ENCODE data around the gene C2CD4C. TPM values are rescaled to one million over a fixed set of nuclear protein-coding genes. Genes with fewer than 3 reads are reported as not detected.

C2CD4C gene
- total RNA-seq, 1 experiment from 2014 or later = 14.6 TPM

DNA sequence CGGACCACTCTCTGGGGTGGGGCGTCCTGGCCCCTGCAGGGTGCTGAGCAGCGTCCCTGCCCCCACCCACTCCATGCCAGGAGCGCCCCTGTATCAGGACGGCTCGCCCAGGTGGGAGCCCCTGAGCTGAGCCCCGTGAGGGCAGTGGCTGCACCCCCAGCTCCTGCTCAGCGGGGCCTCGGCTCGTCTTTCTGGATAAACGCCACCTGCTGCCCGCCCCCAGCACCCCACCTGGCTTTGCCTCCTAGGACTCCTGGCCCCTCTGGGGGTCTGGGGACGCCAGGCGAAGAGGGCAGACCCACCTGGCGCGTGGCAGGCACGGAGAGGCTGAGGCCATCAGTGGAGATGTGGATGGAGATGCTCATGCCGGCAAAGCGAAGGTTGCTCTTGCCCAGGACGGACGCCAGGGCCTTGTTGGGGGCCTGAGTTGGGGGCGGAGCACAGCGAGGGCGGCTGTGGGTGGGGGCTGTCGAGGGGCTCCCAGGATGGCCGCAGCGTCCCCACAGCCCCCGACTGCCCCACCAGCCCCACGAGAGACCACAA, 29.5 kb upstream of the C2CD4C start:
- DNase-seq = no peak
- Histone ChIP-seq H3K27me3 (ENCODE audit: insufficient read depth, low read length) (no peaks in the 10 kb centered on the region; the same call in 1 of the 2 replicates), H3K79me1 (ENCODE audit: insufficient read depth, low read depth, low read length, poor library complexity, severe bottlenecking) (no peaks in the 10 kb centered on the region), H3K4ac (ENCODE audit: low read depth, low read length) (no peak overlapping the region), H3K14ac (ENCODE audit: insufficient read depth, low read length) (no peak overlapping the region), H2BK15ac (ENCODE audit: low read depth, low read length) (no peak overlapping the region), H3K9ac (ENCODE audit: extremely low read depth, insufficient read length, low read length) (no peak overlapping the region), H2BK12ac (ENCODE audit: insufficient read length, low read depth, low read length) (no peak overlapping the region), H2AFZ (ENCODE audit: low read length) (no peak overlapping the region), H2BK20ac (ENCODE audit: low read depth, low read length, poor library complexity, severe bottlenecking) (no peak overlapping the region), H4K5ac (ENCODE audit: insufficient read length, low read depth, low read length) (no peak overlapping the region), H3K27ac (ENCODE audit: insufficient read length, low read depth, low read length) (no peak overlapping the region), H2AK5ac (ENCODE audit: insufficient read length, low read length) (no peak overlapping the region), H3K4me1 (ENCODE audit: insufficient read depth, low read length) (no peaks in the 10 kb centered on the region; the same call in 1 of the 2 replicates), H2BK120ac (ENCODE audit: low read depth, low read length, poor library complexity, severe bottlenecking) (no peak overlapping the region), H4K20me1 (ENCODE audit: control insufficient read depth, insufficient read depth, insufficient read length) (no peaks in the 10 kb centered on the region), H3K9me3 (ENCODE audit: control insufficient read depth, low read depth, low read length) (no peaks in the 10 kb centered on the region), H4K91ac (ENCODE audit: insufficient read length, low read depth, low read length) (no peak overlapping the region), H3K56ac (ENCODE audit: insufficient read length, low read depth, low read length) (no peak overlapping the region), H3K23ac (ENCODE audit: insufficient read length, low read depth, low read length) (no peak overlapping the region), H3K18ac (ENCODE audit: insufficient read length, low read depth, low read length) (no peak overlapping the region), H4K8ac (replicated peaks; ENCODE audit: insufficient read length, low read depth, low read length) (no peak overlapping the region), H3K23me2 (ENCODE audit: insufficient read length, low read depth, low read length, poor library complexity, severe bottlenecking) (peaks cover 2% of the 10 kb centered on the region), H3K79me2 (ENCODE audit: insufficient read depth, low read length) (no peaks in the 10 kb centered on the region), H2BK5ac (ENCODE audit: insufficient read length, low read length) (no peak overlapping the region), H3T11ph (ENCODE audit: low read length) (no peak overlapping the region), H3K4me2 (ENCODE audit: insufficient read depth, insufficient read length, low read length) (no peak overlapping the region)
- no peak overlapping the region for H3K27ac Mint-ChIP-seq
- no peak overlapping the region for H3K4me3 Mint-ChIP-seq
- H3K9me3 Mint-ChIP-seq = peaks cover 4 to 14% of the 10 kb centered on the region in 2 experiments; a peak in 3 of 5 replicates
- H3K4me1 Mint-ChIP-seq = peaks cover 10 to 16% of the 10 kb centered on the region in 2 experiments
- peaks cover 4% of the 10 kb centered on the region for H3K27me3 Mint-ChIP-seq (ENCODE audit: low read depth)
- TF ChIP-seq, protein P1, sequence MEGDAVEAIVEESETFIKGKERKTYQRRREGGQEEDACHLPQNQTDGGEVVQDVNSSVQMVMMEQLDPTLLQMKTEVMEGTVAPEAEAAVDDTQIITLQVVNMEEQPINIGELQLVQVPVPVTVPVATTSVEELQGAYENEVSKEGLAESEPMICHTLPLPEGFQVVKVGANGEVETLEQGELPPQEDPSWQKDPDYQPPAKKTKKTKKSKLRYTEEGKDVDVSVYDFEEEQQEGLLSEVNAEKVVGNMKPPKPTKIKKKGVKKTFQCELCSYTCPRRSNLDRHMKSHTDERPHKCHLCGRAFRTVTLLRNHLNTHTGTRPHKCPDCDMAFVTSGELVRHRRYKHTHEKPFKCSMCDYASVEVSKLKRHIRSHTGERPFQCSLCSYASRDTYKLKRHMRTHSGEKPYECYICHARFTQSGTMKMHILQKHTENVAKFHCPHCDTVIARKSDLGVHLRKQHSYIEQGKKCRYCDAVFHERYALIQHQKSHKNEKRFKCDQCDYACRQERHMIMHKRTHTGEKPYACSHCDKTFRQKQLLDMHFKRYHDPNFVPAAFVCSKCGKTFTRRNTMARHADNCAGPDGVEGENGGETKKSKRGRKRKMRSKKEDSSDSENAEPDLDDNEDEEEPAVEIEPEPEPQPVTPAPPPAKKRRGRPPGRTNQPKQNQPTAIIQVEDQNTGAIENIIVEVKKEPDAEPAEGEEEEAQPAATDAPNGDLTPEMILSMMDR (conservative IDR thresholded peaks at IDR 0.05) = no peak
- no CpG with 5 or more reads among the region's 29 CpGs for WGBS (ENCODE audit: extremely low coverage, insufficient read length, low lambda C conversion rate)
- H3K36me3 Mint-ChIP-seq (ENCODE audit: insufficient read depth in 1 of 3, low read depth in 3 of 3) = peaks cover 0 to 10% (median 5%) of the 10 kb centered on the region in 3 experiments; a peak in 4 of 7 replicates
